GM12892 (cell line): ENCODE results near the gene SEPTIN8.

Source experiments
- POLR2A ChIP-seq: IDR thresholded peaks from 2 replicates; pipeline ENCODE4 v1.6.1; 2011; ENCODE audit warnings: low read depth, low read length, control low read depth
- TAF1 ChIP-seq: IDR thresholded peaks from 2 replicates; pipeline ENCODE4 v1.6.1; 2011; ENCODE audit warnings: low read depth, mild to moderate bottlenecking, control low read depth, low read length, borderline replicate concordance

- TF ChIP-seq POLR2A (no peak), TAF1 (no peak)
Measured at GRCh38 chr5:132754947-132755346, 22.1 kb downstream of the SEPTIN8 start.
